ENCODE data around the gene RAE1.

DNA sequence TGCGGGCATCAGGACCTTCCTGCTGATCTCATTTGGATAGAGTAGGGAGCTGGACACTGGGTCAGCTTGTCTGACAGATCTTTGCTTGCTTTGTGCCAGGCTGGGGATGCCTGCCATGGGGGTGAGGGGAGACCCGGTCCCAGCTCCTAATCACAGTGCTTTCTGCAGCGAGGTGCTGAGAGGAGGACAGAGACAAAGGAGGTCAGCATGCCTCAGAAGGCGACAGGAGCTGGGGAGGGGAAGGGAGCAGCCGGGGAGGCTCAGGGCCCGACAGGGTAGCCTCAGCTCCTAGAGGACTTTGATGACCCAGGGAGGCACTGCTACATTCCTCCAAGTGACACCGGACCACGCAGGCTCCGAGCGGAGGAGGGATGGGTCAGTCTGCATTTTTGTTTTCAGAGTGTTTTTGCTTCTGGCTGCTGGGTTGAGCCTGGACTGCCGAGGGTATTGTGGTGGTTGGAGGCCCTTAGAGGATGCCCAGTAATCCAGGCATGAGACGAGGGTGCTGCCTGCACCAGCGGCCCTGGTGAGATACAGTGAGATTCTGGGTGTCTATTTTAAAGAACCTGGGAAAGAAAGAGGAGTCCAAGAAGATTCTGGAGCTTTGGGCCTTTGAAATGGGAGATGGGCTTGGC lies 48.0 kb downstream of the RAE1 start:
- no peak for TF ChIP-seq POLR2A (IDR thresholded peaks at IDR 0.05)
- TF ChIP-seq, protein P1, sequence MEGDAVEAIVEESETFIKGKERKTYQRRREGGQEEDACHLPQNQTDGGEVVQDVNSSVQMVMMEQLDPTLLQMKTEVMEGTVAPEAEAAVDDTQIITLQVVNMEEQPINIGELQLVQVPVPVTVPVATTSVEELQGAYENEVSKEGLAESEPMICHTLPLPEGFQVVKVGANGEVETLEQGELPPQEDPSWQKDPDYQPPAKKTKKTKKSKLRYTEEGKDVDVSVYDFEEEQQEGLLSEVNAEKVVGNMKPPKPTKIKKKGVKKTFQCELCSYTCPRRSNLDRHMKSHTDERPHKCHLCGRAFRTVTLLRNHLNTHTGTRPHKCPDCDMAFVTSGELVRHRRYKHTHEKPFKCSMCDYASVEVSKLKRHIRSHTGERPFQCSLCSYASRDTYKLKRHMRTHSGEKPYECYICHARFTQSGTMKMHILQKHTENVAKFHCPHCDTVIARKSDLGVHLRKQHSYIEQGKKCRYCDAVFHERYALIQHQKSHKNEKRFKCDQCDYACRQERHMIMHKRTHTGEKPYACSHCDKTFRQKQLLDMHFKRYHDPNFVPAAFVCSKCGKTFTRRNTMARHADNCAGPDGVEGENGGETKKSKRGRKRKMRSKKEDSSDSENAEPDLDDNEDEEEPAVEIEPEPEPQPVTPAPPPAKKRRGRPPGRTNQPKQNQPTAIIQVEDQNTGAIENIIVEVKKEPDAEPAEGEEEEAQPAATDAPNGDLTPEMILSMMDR (IDR thresholded peaks at IDR 0.05): no peak

Measured in testis (tissue), 2 donors.